OCI-LY1 (cell line): ENCODE data around the gene CYP4Z1.
"Not testable (repeated sequence)": the region's sequence is repeated elsewhere in the genome, so short reads cannot be mapped to it uniquely, and the experiment has no call there.

ENCODE experiments used
- CTCF ChIP-seq: fragments of 200-600 bp; sonication (generic), shearing (Covaris generic); IDR thresholded peaks from 2 replicates; pipeline ENCODE4 v1.5.1; 2017; ENCODE audit warnings: mild to moderate bottlenecking, antibody characterized with exemption, low read length, moderate library complexity, mixed read lengths
- EZH2 ChIP-seq: fragments of 200-600 bp; sonication (generic), shearing (Covaris generic); IDR thresholded peaks from 2 replicates; pipeline ENCODE4 v1.8.0; 2017; ENCODE audit warnings: borderline replicate concordance, mixed run types, mild to moderate bottlenecking, antibody characterized with exemption, low read length, moderate library complexity, mixed read lengths

- peak; percentile 46 for TF ChIP-seq CTCF
- TF ChIP-seq EZH2: not testable (repeated sequence)
Observed at GRCh38 chr1:47091476-47091875, 24.4 kb downstream of the CYP4Z1 start.
